ENCODE data around the gene TMEM87A.

TMEM87A gene

GRCh38 chr15:42198516-42198915, 74.7 kb downstream of the TMEM87A start:
- no peak overlapping the region for H3K4me3 ChIP-seq (ENCODE audit: low read depth, low read length)
- TF ChIP-seq, protein P1, sequence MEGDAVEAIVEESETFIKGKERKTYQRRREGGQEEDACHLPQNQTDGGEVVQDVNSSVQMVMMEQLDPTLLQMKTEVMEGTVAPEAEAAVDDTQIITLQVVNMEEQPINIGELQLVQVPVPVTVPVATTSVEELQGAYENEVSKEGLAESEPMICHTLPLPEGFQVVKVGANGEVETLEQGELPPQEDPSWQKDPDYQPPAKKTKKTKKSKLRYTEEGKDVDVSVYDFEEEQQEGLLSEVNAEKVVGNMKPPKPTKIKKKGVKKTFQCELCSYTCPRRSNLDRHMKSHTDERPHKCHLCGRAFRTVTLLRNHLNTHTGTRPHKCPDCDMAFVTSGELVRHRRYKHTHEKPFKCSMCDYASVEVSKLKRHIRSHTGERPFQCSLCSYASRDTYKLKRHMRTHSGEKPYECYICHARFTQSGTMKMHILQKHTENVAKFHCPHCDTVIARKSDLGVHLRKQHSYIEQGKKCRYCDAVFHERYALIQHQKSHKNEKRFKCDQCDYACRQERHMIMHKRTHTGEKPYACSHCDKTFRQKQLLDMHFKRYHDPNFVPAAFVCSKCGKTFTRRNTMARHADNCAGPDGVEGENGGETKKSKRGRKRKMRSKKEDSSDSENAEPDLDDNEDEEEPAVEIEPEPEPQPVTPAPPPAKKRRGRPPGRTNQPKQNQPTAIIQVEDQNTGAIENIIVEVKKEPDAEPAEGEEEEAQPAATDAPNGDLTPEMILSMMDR (IDR thresholded peaks at IDR 0.05; ENCODE audit: insufficient read depth, low read depth, low read length, missing control alignments): no peak
- no peak for DNase-seq (ENCODE audit: low read depth)

- TF ChIP-seq, protein P1 (IDR thresholded peaks at IDR 0.05; ENCODE audit: insufficient read depth, low read depth, low read length, missing control alignments): no peak
- no peak for DNase-seq (ENCODE audit: low read depth)
- H3K4me3 ChIP-seq (ENCODE audit: low read depth, low read length): no peak overlapping the region
These were observed 78.7 kb downstream of the TMEM87A start for GRCh38 chr15:42194513-42194912.

DNA sequence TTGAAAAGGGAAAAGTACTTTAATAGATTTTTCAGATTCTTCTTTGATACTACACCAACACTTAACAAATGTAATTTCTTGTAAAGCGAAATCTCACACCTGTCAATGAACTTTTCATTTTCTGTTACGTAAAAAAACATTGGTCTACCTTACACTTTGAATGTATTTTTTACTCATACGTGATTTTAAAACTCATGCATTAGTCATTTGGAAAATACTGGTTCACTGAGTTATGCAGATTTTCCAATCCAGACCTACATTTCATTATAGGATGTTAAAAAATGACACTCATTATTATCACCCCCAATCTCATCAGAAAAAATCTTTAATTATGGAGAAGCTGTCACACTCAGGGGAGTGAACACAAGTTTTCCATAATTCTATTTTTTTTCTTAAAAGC, 79.8 kb downstream of the TMEM87A start:
- TF ChIP-seq, protein P1 (IDR thresholded peaks at IDR 0.05; ENCODE audit: insufficient read depth, low read depth, low read length, missing control alignments): no peak
- H3K4me3 ChIP-seq (ENCODE audit: low read depth, low read length): no peak overlapping the region
- no peak for DNase-seq (ENCODE audit: low read depth)

DNA sequence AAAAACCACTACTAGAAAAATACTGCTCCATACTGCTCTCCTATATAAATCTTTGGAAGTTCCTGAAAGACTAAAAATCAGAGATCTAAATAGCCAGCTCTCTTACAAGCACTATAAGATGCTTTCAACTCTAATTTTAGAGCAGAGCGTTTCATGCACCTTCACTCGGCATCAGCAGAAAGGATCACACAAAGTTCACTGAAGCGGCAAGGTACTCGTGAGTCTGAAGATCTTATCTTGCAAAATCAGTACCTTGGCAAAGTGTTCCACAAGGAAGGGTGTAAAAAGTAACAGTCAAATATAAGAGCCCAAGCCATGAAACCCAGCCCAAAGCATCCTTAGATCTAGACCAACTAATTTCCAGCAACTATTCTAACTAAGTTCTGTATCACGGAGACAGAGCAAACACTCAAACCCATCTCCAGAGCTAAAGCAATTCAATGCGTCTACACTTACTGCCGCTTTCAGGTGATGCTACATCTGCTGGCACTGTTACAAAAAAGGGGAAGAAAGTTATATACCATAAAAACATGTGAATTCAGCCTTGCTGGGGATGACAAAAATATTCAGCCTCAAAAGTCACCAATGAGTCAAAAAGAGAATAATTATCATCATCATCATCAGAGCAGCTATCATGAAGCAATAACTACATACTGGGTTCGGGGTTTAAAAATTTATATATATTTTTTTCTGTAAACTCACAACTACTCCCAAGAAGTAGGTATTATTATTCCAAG, 81.5 kb downstream of the TMEM87A start:
- no peak overlapping the region for H3K4me3 ChIP-seq (ENCODE audit: low read depth, low read length)
- DNase-seq (ENCODE audit: low read depth): peak; percentile 9
- TF ChIP-seq, protein P1 (IDR thresholded peaks at IDR 0.05; ENCODE audit: insufficient read depth, low read depth, low read length, missing control alignments): no peak

DNA sequence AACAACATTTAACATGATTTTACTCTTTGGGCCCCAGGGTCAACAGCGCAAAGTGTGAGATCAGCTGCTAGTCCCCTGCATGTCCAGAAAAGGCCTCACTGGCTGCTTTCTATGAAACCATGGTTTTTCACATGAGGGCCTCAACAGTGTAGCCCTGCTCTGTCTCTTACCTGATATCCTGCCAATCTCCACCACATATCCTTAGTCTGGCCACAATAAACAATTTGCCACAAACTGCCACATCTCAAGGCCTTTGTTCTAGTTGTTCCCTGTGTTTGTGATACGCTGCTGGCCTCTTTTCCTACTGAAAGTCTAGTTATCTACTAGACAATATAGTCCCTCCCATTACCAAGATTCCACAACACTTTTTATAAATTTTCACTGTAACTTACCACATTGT, 82.9 kb downstream of the TMEM87A start:
- TF ChIP-seq, protein P1 (IDR thresholded peaks at IDR 0.05; ENCODE audit: insufficient read depth, low read depth, low read length, missing control alignments): no peak
- no peak overlapping the region for H3K4me3 ChIP-seq (ENCODE audit: low read depth, low read length)
- DNase-seq (ENCODE audit: low read depth): no peak

DNA sequence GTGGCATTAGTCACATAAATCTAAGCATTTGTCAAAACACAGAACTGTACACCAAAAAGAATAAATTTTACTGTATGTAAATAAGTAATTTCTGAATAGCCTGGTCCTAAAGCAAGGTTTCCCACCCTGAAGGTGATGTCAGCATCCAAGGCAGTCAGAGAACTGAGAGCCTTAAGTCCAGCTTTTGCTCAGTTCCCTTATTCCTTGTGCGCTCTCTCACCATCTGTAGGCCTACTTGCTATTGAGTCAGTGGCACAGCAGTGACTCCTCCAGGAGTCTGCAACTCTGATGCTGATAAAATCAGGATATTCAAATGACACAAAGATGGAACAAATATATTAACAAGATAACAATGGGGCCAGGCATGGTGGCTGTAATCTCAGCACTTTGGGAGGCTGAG, 87.4 kb downstream of the TMEM87A start:
- DNase-seq (ENCODE audit: low read depth): no peak
- H3K4me3 ChIP-seq (ENCODE audit: low read depth, low read length): no peak overlapping the region
- TF ChIP-seq, protein P1 (IDR thresholded peaks at IDR 0.05; ENCODE audit: insufficient read depth, low read depth, low read length, missing control alignments): no peak

GRCh38 chr15:42184736-42185135, 88.5 kb downstream of the TMEM87A start:
- TF ChIP-seq, protein P1 (IDR thresholded peaks at IDR 0.05; ENCODE audit: insufficient read depth, low read depth, low read length, missing control alignments): no peak
- no peak for DNase-seq (ENCODE audit: low read depth)
- no peak overlapping the region for H3K4me3 ChIP-seq (ENCODE audit: low read depth, low read length)

Measured in GM12865 (cell line).